GM10266 (cell line): ENCODE data around the gene AUTS2.
A peak's percentile ranks its signal among the peaks of the same experiment; 100 is the strongest.

Experiments
- DNase-seq: peaks from one replicate; pipeline ENCODE4 v3.0.0; 2012; ENCODE audit errors: extremely low spot score
- TF ChIP-seq, protein P1 (sequence below): IDR thresholded peaks from 2 replicates; pipeline ENCODE4 v1.5.1; 2012; ENCODE audit warnings: mild to moderate bottlenecking, low read depth; ENCODE audit not compliant: control insufficient read depth, insufficient read depth; ENCODE audit errors: missing control alignments

Gene AUTS2

DNA sequence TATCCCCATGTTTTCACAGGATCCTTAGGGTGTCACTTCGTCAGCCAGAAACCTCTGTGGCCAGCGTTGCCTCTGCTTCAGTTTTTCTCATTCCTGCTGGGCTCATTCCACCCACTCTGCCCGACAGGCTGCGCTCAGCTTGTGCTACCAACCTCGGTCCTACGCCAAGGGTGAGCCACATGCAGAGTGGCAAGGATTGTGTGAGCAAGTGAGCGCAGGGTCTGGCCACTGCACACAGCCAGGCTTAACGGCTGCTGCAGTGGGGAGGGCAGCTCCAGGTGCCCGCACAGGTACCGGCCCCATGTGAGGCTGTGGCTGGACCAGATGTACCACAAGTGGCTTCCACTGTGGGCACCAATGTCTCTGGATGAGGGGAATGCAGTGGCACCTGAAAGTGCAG lies 329.2 kb downstream of the AUTS2 start:
- TF ChIP-seq, protein P1, sequence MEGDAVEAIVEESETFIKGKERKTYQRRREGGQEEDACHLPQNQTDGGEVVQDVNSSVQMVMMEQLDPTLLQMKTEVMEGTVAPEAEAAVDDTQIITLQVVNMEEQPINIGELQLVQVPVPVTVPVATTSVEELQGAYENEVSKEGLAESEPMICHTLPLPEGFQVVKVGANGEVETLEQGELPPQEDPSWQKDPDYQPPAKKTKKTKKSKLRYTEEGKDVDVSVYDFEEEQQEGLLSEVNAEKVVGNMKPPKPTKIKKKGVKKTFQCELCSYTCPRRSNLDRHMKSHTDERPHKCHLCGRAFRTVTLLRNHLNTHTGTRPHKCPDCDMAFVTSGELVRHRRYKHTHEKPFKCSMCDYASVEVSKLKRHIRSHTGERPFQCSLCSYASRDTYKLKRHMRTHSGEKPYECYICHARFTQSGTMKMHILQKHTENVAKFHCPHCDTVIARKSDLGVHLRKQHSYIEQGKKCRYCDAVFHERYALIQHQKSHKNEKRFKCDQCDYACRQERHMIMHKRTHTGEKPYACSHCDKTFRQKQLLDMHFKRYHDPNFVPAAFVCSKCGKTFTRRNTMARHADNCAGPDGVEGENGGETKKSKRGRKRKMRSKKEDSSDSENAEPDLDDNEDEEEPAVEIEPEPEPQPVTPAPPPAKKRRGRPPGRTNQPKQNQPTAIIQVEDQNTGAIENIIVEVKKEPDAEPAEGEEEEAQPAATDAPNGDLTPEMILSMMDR = no peak
- no peak for DNase-seq

GRCh38 chr7:69928621-69929020 lies 330.3 kb downstream of the AUTS2 start:
- DNase-seq = no peak
- TF ChIP-seq, protein P1 = no peak

DNA sequence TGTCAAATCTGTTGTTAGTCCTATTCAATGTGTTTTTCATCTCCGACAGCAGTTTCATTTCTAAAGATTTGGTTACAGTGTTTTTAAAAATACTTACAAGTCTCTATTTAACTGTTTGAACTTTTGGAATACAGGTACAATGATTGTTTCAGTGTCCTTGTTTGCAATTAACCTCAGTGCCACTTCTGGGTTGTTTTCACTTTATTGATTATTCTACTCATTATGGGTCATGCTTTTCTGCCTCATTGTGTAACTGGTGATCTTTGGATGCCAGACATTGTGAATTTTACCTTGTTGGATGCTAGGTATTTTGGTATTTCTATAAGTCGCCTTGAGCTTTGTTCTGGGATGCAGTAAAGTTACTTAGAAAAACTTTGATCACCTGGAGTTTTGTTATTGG lies 331.3 kb downstream of the AUTS2 start:
- DNase-seq = no peak
- TF ChIP-seq, protein P1 = no peak

- TF ChIP-seq, protein P1 = peak; percentile 49
- DNase-seq = no peak
Measured at GRCh38 chr7:69932034-69932628, 333.9 kb downstream of the AUTS2 start.

GRCh38 chr7:69934144-69934903 lies 336.0 kb downstream of the AUTS2 start:
- TF ChIP-seq, protein P1 = no peak
- DNase-seq = no peak

DNA sequence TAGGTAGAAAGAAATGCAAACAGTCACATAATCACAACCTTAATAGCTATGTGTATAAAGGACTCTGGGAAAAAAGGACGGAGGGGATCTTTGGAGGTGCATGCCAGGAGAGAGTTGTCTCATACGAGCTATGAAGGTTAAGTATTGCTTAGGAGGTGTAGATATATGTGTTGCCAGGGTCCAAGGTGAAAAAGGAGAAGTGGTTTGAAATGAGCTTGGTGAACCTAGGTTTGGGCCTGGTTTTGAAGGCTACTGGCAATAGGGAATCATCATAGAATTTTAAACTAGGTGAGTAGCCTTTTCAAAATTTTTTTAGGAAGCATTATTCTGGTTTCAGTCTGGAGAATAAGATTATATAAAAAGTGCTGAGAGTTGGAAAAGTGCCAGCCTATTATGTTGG lies 336.8 kb downstream of the AUTS2 start:
- DNase-seq = no peak

More for the DNA sequence above, 336.8 kb downstream of the AUTS2 start:
- TF ChIP-seq, protein P1 = no peak
